Progenitor cell of endocrine pancreas (in vitro differentiated cells): Measurements from ENCODE around the gene PPP5C. TPM values are rescaled to one million over a fixed set of nuclear protein-coding genes. Genes with fewer than 3 reads are reported as not detected.

Experiments used
- DNase-seq: peaks from one replicate; pipeline ENCODE4 v3.0.0; 2021; ENCODE audit warnings: low spot score; ENCODE audit not compliant: unreplicated experiment
- H3K27ac Mint-ChIP-seq: 2 replicates; pipeline ENCODE4 v1.8.0; 2021; ENCODE audit warnings: mild to moderate bottlenecking, moderate library complexity, mixed read lengths
- H3K27me3 Mint-ChIP-seq: 2 replicates; pipeline ENCODE4 v1.8.0; 2021; ENCODE audit warnings: mixed read lengths
- H3K36me3 Mint-ChIP-seq: 2 replicates; pipeline ENCODE4 v1.8.0; 2022; ENCODE audit warnings: mixed read lengths; ENCODE audit not compliant: insufficient read depth
- H3K4me1 Mint-ChIP-seq: 2 replicates; pipeline ENCODE4 v1.8.0; 2021; ENCODE audit warnings: low read depth, mixed read lengths
- H3K4me3 Mint-ChIP-seq: 2 replicates; pipeline ENCODE4 v1.8.0; 2021; ENCODE audit warnings: low read depth, mild to moderate bottlenecking, moderate library complexity, mixed read lengths
- H3K9me3 Mint-ChIP-seq: 2 replicates; pipeline ENCODE4 v1.8.0; 2021; ENCODE audit warnings: low read depth, mixed read lengths
- CTCF ChIP-seq: fragments of 200-600 bp; sonication (generic); IDR thresholded peaks from one replicate; pipeline ENCODE4 v1.5.0; 2021; ENCODE audit warnings: antibody characterized with exemption, mild to moderate bottlenecking; ENCODE audit not compliant: unreplicated experiment
- total RNA-seq: library from RNA; stranded (reverse); gene quantifications from 2 replicates; pipeline ENCODE4 v1.2.1, GENCODE V29; 2021

Gene PPP5C
- total RNA-seq, 1 donor from 2014 or later = 97.8 TPM

DNA sequence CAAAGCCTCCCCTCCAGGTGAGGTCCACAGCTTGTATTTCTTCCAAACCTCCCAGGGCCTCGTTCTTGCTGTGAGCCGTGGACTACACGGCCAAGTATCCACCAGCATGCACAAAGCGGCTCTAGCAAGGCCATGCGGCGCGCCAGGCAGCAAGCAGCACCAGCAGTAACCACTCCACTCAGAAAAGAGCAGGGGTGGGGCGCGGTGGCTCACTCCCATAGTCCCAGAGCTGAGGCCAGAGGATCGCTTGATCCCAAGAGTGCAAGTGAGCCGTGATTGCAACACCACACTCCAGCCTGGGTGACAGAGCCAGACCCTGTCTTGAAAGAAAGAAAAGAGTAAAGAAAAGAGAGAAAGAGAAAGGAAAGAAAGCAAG, 61.8 kb downstream of the PPP5C start:
- TF ChIP-seq CTCF = no peak
- Mint-ChIP-seq H3K27me3 (no peaks in the 10 kb centered on the region), H3K36me3 (peaks cover 4% of the 10 kb centered on the region), H3K4me3 (peak overlapping the region; percentile 66), H3K4me1 (peaks cover 42% of the 10 kb centered on the region), H3K9me3 (no peaks in the 10 kb centered on the region), H3K27ac (peak overlapping the region; percentile 43)
- no peak for DNase-seq

- no peaks in the 10 kb centered on the region for H3K9me3 Mint-ChIP-seq
- H3K36me3 Mint-ChIP-seq = peaks cover 4% of the 10 kb centered on the region
- peak overlapping the region; percentile 16 for H3K4me3 Mint-ChIP-seq
- DNase-seq = no peak
- no peaks in the 10 kb centered on the region for H3K27me3 Mint-ChIP-seq
- H3K4me1 Mint-ChIP-seq = peaks cover 41% of the 10 kb centered on the region
- no peak for TF ChIP-seq CTCF
- H3K27ac Mint-ChIP-seq = no peak overlapping the region
Measured at GRCh38 chr19:46409191-46409590, 62.3 kb downstream of the PPP5C start.

DNA sequence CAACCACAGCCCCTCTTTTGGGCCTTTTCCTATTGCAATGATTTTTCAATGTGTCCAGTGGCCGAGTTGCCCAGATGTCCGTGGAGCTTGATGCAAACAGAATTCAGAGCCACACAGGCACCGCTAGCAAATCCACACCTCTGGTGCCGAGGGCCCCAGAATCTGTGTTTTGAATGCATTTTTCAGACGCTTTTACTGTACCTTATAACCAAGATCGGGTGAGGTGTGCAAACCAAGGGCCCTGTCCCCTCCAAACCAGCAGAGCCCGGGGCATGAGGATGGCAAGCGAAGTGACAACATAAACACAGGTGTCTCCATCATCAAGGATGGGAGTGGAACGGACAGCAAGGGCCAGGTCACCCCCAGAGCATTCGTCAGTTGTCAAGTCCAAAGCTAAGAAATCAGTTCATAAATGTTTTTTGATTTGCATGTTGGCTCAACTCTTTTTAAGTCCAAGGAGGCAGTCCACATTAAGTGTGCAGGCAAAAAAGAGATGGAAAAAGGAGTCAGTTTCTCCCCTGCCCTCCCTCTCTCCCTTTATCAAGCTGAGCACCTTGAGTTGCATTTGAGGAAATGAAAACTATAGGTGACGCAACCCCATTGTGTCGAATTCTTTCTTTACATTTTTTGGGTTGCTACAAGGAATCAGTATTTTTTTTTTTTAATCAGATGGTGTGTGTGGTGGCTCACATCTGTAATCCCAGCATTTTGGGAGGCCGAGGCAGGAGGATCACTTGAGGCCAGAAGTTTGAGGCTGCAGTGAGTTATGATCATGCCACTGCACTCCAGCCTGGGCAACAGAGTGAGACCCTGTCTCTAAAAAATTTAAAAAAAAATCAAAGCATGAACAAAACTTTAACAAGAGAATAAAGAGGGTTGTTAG, 63.6 kb downstream of the PPP5C start:
- Mint-ChIP-seq H3K36me3 (peaks cover 4% of the 10 kb centered on the region), H3K4me1 (peaks cover 36% of the 10 kb centered on the region), H3K9me3 (no peaks in the 10 kb centered on the region), H3K4me3 (peak overlapping the region; percentile 58), H3K27ac (no peak overlapping the region), H3K27me3 (no peaks in the 10 kb centered on the region)
- no peak for DNase-seq
- no peak for TF ChIP-seq CTCF

GRCh38 chr19:46411088-46411924, 64.4 kb downstream of the PPP5C start:
- H3K27ac Mint-ChIP-seq = peak overlapping the region; percentile 92

More at GRCh38 chr19:46411088-46411924, 64.4 kb downstream of the PPP5C start:
- DNase-seq = no peak
- TF ChIP-seq CTCF = no peak
- Mint-ChIP-seq H3K4me1 (peaks cover 42% of the 10 kb centered on the region), H3K4me3 (peak overlapping the region; percentile 91), H3K27me3 (no peaks in the 10 kb centered on the region), H3K36me3 (peaks cover 4% of the 10 kb centered on the region), H3K9me3 (no peaks in the 10 kb centered on the region)
